Astrocyte (in vitro differentiated cells and primary cell): ENCODE results near the gene KRTAP9-4.
"Not testable (repeated sequence)": the region's sequence is repeated elsewhere in the genome, so short reads cannot be mapped to it uniquely, and the experiment has no call there.

Experiments used
- CTCF ChIP-seq: IDR thresholded peaks from 2 replicates; pipeline ENCODE4 v1.5.1; 2011; ENCODE audit warnings: low read depth, mild to moderate bottlenecking, inconsistent platforms, low read length, moderate library complexity; ENCODE audit not compliant: insufficient read depth
- EZH2 ChIP-seq: IDR thresholded peaks from 2 replicates; pipeline ENCODE4 v1.6.1; 2012; ENCODE audit warnings: mild to moderate bottlenecking, low read length, inconsistent platforms; ENCODE audit not compliant: insufficient read depth

- TF ChIP-seq CTCF, EZH2: not testable (repeated sequence)
Measured at GRCh38 chr17:41237949-41238437, 11.5 kb upstream of the KRTAP9-4 start, which contains the start of gene KRTAP9-8.
